Endodermal cell (in vitro differentiated cells): ENCODE data around the gene PRKACA. TPM values are rescaled to one million over a fixed set of nuclear protein-coding genes. Genes with fewer than 3 reads are reported as not detected.

Source experiments
- DNase-seq: peaks from one replicate; pipeline ENCODE4 v3.0.0-alpha.2; 2017
- H3K27ac ChIP-seq: 2 replicates; pipeline ENCODE4 v1.5.1; 2013; ENCODE audit warnings: mild to moderate bottlenecking, low read depth, low read length, moderate library complexity
- H3K27me3 ChIP-seq: 2 replicates; pipeline ENCODE4 v1.6.1; 2013; ENCODE audit warnings: mild to moderate bottlenecking, low read length, moderate library complexity; ENCODE audit not compliant: insufficient read depth, control insufficient read depth, poor library complexity, severe bottlenecking
- H3K36me3 ChIP-seq: 2 replicates; pipeline ENCODE4 v1.7.0; 2013; ENCODE audit warnings: mild to moderate bottlenecking, low read length, moderate library complexity; ENCODE audit not compliant: control insufficient read depth, insufficient read depth
- H3K4me1 ChIP-seq: one replicate; pipeline ENCODE4 v1.7.0; 2013; ENCODE audit warnings: low read length; ENCODE audit not compliant: control insufficient read depth, insufficient read depth
- H3K4me3 ChIP-seq: 2 replicates; pipeline ENCODE4 v1.5.1; 2013; ENCODE audit warnings: mild to moderate bottlenecking, low read length, moderate library complexity
- H3K9ac ChIP-seq: 2 replicates; pipeline ENCODE4 v1.6.1; 2013; ENCODE audit warnings: mild to moderate bottlenecking, low read length, moderate library complexity; ENCODE audit not compliant: poor library complexity, severe bottlenecking; ENCODE audit errors: extremely low read depth
- H3K9me3 ChIP-seq: 2 replicates; pipeline ENCODE4 v1.6.1; 2013; ENCODE audit warnings: mild to moderate bottlenecking, low read length, moderate library complexity; ENCODE audit not compliant: control insufficient read depth
- H3K27ac Mint-ChIP-seq: 2 replicates; pipeline ENCODE4 v1.8.0; 2020; ENCODE audit warnings: mixed read lengths
- H3K27me3 Mint-ChIP-seq: 2 replicates; pipeline ENCODE4 v1.8.0; 2021; ENCODE audit warnings: mild to moderate bottlenecking, mixed read lengths; ENCODE audit not compliant: insufficient read depth
- H3K36me3 Mint-ChIP-seq: 2 replicates; pipeline ENCODE4 v1.8.0; 2020; ENCODE audit warnings: low read depth, mixed read lengths
- H3K4me1 Mint-ChIP-seq: 2 replicates; pipeline ENCODE4 v1.8.0; 2020; ENCODE audit warnings: mixed read lengths
- H3K4me3 Mint-ChIP-seq: 2 replicates; pipeline ENCODE4 v1.8.0; 2020; ENCODE audit warnings: mild to moderate bottlenecking, moderate library complexity, mixed read lengths
- H3K9me3 Mint-ChIP-seq: 2 replicates; pipeline ENCODE4 v1.8.0; 2020; ENCODE audit warnings: mild to moderate bottlenecking, mixed read lengths
- CTCF ChIP-seq: fragments of 200-600 bp; sonication (generic); conservative IDR thresholded peaks from 2 replicates; pipeline ENCODE4 v1.5.0; 2021; ENCODE audit warnings: antibody characterized with exemption, mild to moderate bottlenecking
- WGBS, 2 experiments: methylation state at CpG; one replicate each; pipeline versions ENCODE4 v1.1.5 to v1.1.7; 2013; ENCODE audit warnings: missing lambda C conversion rate in 2 of 2, mixed read lengths in 1 of 2; ENCODE audit not compliant: insufficient coverage in 1 of 2, insufficient read length in 1 of 2; 5-methylcytosine and 5-hydroxymethylcytosine counted together
- total RNA-seq, 2 donors: library from RNA; stranded (reverse); fragmentation: NEBNext Ultra II Directional in 1 of 2; extraction: Animal tissue kit (Norgen Biotek cat#: 25700) in 1 of 2; gene quantifications; 2 replicates in 1 of 2; 3 replicates in 1 of 2; pipeline ENCODE4 v1.2.1, GENCODE V29; 2021

Gene PRKACA
- total RNA-seq, 2 donors from 2014 or later = 62.1 to 73.8 TPM

- Mint-ChIP-seq H3K4me3 (no peak overlapping the region), H3K9me3 (no peaks in the 10 kb centered on the region), H3K36me3 (peaks cover 41% of the 10 kb centered on the region), H3K4me1 (no peaks in the 10 kb centered on the region), H3K27me3 (no peaks in the 10 kb centered on the region), H3K27ac (no peak overlapping the region)
- no peak for DNase-seq
- Histone ChIP-seq H3K4me1 (no peaks in the 10 kb centered on the region), H3K27me3 (no peaks in the 10 kb centered on the region), H3K9me3 (no peaks in the 10 kb centered on the region), H3K4me3 (no peak overlapping the region), H3K27ac (no peak overlapping the region), H3K36me3 (peaks cover 21% of the 10 kb centered on the region), H3K9ac (no peak overlapping the region)
- TF ChIP-seq CTCF = no peak
- WGBS, 2 experiments = 94 to 100% methylated on average over 4 to 8 of the region's 8 CpGs
These were observed 9.6 kb upstream of the PRKACA start for GRCh38 chr19:14127176-14127575.

- TF ChIP-seq CTCF = no peak
- 96 to 97% methylated on average over 5 of the region's 6 CpGs for WGBS, 2 experiments
- no peak overlapping the region for H3K27ac Mint-ChIP-seq
These were observed 5.4 kb upstream of the PRKACA start for GRCh38 chr19:14122924-14123323.

GRCh38 chr19:14120497-14120780 lies 2.9 kb upstream of the PRKACA start:
- no peak overlapping the region for H3K4me3 Mint-ChIP-seq
- Histone ChIP-seq H3K9ac (no peak overlapping the region), H3K4me3 (no peak overlapping the region), H3K4me1 (peaks cover 4% of the 10 kb centered on the region), H3K27me3 (no peaks in the 10 kb centered on the region), H3K36me3 (peaks cover 19% of the 10 kb centered on the region), H3K9me3 (no peaks in the 10 kb centered on the region), H3K27ac (no peak overlapping the region)
- H3K9me3 Mint-ChIP-seq = no peaks in the 10 kb centered on the region
- WGBS, 2 experiments = 96% methylated on average over 7 of the region's 7 CpGs; no CpG with 5 or more reads in 1 of the 2 experiments
- DNase-seq = no peak
- peaks cover 16% of the 10 kb centered on the region for H3K4me1 Mint-ChIP-seq
- no peak overlapping the region for H3K27ac Mint-ChIP-seq
- peaks cover 27% of the 10 kb centered on the region for H3K36me3 Mint-ChIP-seq
- no peak for TF ChIP-seq CTCF
- H3K27me3 Mint-ChIP-seq = no peaks in the 10 kb centered on the region

More at GRCh38 chr19:14122924-14123323, 5.4 kb upstream of the PRKACA start:
- H3K9ac ChIP-seq = no peak overlapping the region
- DNase-seq = no peak
- no peaks in the 10 kb centered on the region for H3K9me3 ChIP-seq
- Mint-ChIP-seq H3K4me1 (peaks cover 9% of the 10 kb centered on the region), H3K4me3 (no peak overlapping the region), H3K27me3 (no peaks in the 10 kb centered on the region), H3K36me3 (peaks cover 32% of the 10 kb centered on the region), H3K9me3 (no peaks in the 10 kb centered on the region)
- H3K4me1 ChIP-seq = no peaks in the 10 kb centered on the region
- peaks cover 25% of the 10 kb centered on the region for H3K36me3 ChIP-seq
- no peak overlapping the region for H3K27ac ChIP-seq
- H3K4me3 ChIP-seq = no peak overlapping the region
- no peaks in the 10 kb centered on the region for H3K27me3 ChIP-seq
